Lower lobe of right lung (tissue), 2 donors: ENCODE data around the gene PPFIA4. TPM values are rescaled to one million over a fixed set of nuclear protein-coding genes. Genes with fewer than 3 reads are reported as not detected.

Source experiments
- ATAC-seq, 2 donors: fragments of 200-7000 bp; cut with Tn5 transposase; one replicate each; pipeline ENCODE4 v1.9.1; 2020 to 2022; ENCODE audit warnings: mild to moderate bottlenecking in 2 of 2, moderate library complexity in 2 of 2
- DNase-seq: peaks from one replicate; pipeline ENCODE4 v3.0.0-alpha.2; 2020
- H3K27ac ChIP-seq: fragments of 200-600 bp; one replicate; pipeline ENCODE4 v1.8.0; 2022
- H3K27me3 ChIP-seq: fragments of 200-600 bp; one replicate; pipeline ENCODE4 v1.8.0; 2022; ENCODE audit warnings: low read depth
- H3K36me3 ChIP-seq: fragments of 200-600 bp; one replicate; pipeline ENCODE4 v1.8.0; 2022; ENCODE audit warnings: mild to moderate bottlenecking
- H3K4me1 ChIP-seq: fragments of 200-600 bp; one replicate; pipeline ENCODE4 v1.8.0; 2022
- H3K4me3 ChIP-seq: fragments of 200-600 bp; one replicate; pipeline ENCODE4 v1.8.0; 2022; ENCODE audit warnings: mild to moderate bottlenecking
- H3K9me3 ChIP-seq: fragments of 200-600 bp; one replicate; pipeline ENCODE4 v1.8.0; 2022
- CTCF ChIP-seq: fragments of 200-600 bp; IDR thresholded peaks from one replicate; pipeline ENCODE4 v1.8.0; 2022; ENCODE audit warnings: antibody characterized with exemption, mild to moderate bottlenecking
- intact Hi-C: fragments of 100-400 bp; cut with DNase I; formaldehyde crosslinking; loops from one replicate; pipeline ENCODE4 v1.11.0; 2022
- total RNA-seq: library from RNA; stranded (reverse); fragmentation: NEBNext Ultra II Directional; extraction: Animal tissue kit (Norgen Biotek cat#: 25700); gene quantifications from one replicate; pipeline ENCODE4 v1.2.1, GENCODE V29; 2021
- donor health status: DM: no; HTN: yes; CAD: no; lungs with severe emphysema.

PPFIA4 gene
- total RNA-seq, 1 donor from 2014 or later, result 1.3 TPM

DNA sequence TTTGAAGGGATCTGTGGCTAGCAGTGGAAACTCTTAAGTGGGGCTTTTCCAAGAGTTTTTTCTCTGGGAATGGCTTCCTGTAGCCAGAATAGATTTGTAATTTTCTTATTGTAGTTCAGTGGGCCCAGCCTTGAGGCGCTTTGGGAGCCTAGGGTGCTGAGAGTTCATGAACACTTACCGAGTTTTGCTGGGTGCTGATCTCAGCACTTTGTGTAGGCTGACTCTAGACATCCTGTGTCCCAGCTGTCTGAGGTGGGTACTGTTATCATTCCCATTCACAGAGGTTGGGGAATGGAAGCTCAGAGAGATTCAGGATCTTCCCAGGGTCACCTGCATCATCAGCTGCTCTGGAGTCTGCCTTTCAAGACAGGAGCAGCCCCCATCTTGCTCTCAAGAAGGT, 7.0 kb downstream of the PPFIA4 start:
- H3K4me1 ChIP-seq, result no peaks in the 10 kb centered on the region
- no peaks in the 10 kb centered on the region for H3K36me3 ChIP-seq
- intact Hi-C loops, result loop anchor here (10.0 kb wide), 1 partner anchor 172 kb away; no protein-coding TSS in a partner anchor
- no peak for TF ChIP-seq CTCF
- no peak overlapping the region for H3K4me3 ChIP-seq
- H3K27ac ChIP-seq, result no peak overlapping the region
- peaks cover 5% of the 10 kb centered on the region for H3K27me3 ChIP-seq
- ATAC-seq (no peak), DNase-seq (no peak)
- no peaks in the 10 kb centered on the region for H3K9me3 ChIP-seq

DNA sequence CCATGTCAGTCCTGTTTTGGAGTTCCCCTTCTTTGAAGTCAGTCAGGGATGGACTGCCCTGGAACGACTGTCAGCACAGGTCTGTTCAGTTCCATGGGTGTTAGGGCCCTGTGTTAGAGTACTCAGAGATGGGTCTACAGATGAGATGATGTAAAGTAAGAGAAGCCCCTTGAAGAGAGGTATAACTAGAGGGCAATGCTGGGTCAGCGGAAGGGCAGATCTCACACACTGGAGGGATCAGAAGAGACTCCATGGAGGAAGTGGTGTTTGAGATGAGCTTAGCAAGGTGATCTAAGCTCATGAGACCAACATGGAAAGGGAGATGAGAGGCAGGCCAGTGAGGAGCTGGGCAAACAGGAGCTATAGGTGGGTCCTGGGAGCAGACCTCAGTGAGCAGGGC, 7.6 kb downstream of the PPFIA4 start:
- H3K9me3 ChIP-seq, result no peaks in the 10 kb centered on the region
- no peak for TF ChIP-seq CTCF
- no peak overlapping the region for H3K27ac ChIP-seq
- H3K4me1 ChIP-seq, result no peaks in the 10 kb centered on the region
- DNase-seq, result no peak
- no peak overlapping the region for H3K4me3 ChIP-seq
- peaks cover 5% of the 10 kb centered on the region for H3K27me3 ChIP-seq
- intact Hi-C loops, result loop anchor here (10.0 kb wide), 1 partner anchor 171 kb away; no protein-coding TSS in a partner anchor
- no peaks in the 10 kb centered on the region for H3K36me3 ChIP-seq
- no peak for ATAC-seq

- Histone ChIP-seq H3K27ac (no peak overlapping the region), H3K36me3 (no peaks in the 10 kb centered on the region), H3K4me3 (no peak overlapping the region), H3K4me1 (no peaks in the 10 kb centered on the region), H3K27me3 (peaks cover 5% of the 10 kb centered on the region), H3K9me3 (no peaks in the 10 kb centered on the region)
- TF ChIP-seq CTCF, result no peak
- intact Hi-C loops, result loop anchor here (10.0 kb wide), 1 partner anchor 170 kb away; no protein-coding TSS in a partner anchor
- DNase-seq (no peak), ATAC-seq (no peak)
Measured at GRCh38 chr1:203034422-203035110, 8.3 kb downstream of the PPFIA4 start.

DNA sequence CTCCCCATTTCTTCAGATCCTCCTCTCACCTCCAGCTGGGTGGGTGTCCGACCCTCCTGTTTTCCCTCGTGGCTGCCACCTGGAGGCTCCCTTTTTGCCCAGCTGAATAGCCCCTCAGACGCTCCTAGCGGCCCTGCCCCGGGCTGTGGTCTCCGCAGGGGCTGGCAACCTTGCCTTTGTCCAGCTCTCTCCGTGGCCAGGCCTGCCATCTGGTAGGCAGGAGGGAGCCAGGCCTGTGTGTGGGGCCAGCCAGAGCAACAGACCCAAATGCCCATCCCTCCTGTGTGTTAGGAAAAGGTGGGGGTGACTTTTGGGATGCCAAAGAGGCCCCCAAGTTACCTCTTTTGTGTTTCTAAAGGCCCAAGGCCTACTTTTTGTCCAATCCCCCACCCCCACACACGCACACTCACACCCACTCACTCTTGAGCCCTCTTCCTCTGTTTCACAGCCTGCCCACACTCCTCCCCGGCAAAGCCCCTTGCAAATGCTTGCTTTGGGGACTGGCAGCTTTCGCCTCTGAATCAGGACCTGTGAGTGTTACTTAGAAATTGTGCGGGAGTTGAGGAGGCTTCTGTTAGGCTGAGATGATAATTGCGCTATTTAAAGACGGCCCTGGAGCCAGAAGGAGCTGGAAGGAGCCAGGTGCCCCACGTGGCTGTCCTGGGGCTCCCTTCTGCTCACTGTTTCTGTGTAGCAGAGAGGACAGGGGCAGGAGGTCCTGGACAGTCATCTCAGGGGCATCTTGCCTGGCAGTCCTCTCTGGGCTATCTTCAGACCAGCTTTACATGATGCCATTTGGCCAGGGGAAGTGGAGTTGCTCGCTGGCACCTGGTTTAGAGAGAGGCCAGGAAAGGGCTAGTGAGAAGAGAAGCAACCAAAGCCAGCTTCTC, 9.1 kb downstream of the PPFIA4 start:
- no peaks in the 10 kb centered on the region for H3K4me1 ChIP-seq
- intact Hi-C loops, result loop anchor here (10.0 kb wide), 1 partner anchor 169 kb away; no protein-coding TSS in a partner anchor
- no peak overlapping the region for H3K27ac ChIP-seq
- H3K4me3 ChIP-seq, result no peak overlapping the region
- TF ChIP-seq CTCF, result no peak
- DNase-seq (no peak), ATAC-seq (no peak)
- H3K9me3 ChIP-seq, result no peaks in the 10 kb centered on the region
- H3K27me3 ChIP-seq, result peaks cover 5% of the 10 kb centered on the region
- H3K36me3 ChIP-seq, result no peaks in the 10 kb centered on the region

GRCh38 chr1:203036135-203036534, 9.8 kb downstream of the PPFIA4 start:
- ATAC-seq (no peak), DNase-seq (no peak)
- H3K27ac ChIP-seq, result no peak overlapping the region
- H3K36me3 ChIP-seq, result no peaks in the 10 kb centered on the region
- peaks cover 5% of the 10 kb centered on the region for H3K27me3 ChIP-seq
- H3K4me1 ChIP-seq, result no peaks in the 10 kb centered on the region
- H3K9me3 ChIP-seq, result no peaks in the 10 kb centered on the region
- intact Hi-C loops, result loop anchor here (10.0 kb wide), 1 partner anchor 169 kb away; no protein-coding TSS in a partner anchor
- no peak overlapping the region for H3K4me3 ChIP-seq
- no peak for TF ChIP-seq CTCF
